Liver (tissue), 3 donors: ENCODE data around the gene IFNAR1.

Experiments
- FOXA1 ChIP-seq: IDR thresholded peaks from 2 replicates; pipeline ENCODE4 v1.6.1; 2016; ENCODE audit warnings: antibody characterized with exemption
- GABPA ChIP-seq, 2 donors: IDR thresholded peaks in 1 of 2; conservative IDR thresholded peaks in 1 of 2; 2 replicates each; pipeline ENCODE4 v1.6.1; 2016; ENCODE audit warnings: antibody characterized with exemption in 2 of 2, mild to moderate bottlenecking in 1 of 2, moderate library complexity in 1 of 2
- HNF4A ChIP-seq, 2 donors: conservative IDR thresholded peaks; 2 replicates each; pipeline ENCODE4 v1.6.1; 2016; ENCODE audit warnings: antibody characterized with exemption in 2 of 2, mild to moderate bottlenecking in 2 of 2
- JUND ChIP-seq, 2 donors: IDR thresholded peaks; 2 replicates each; pipeline ENCODE4 v1.6.1; 2016; ENCODE audit warnings: antibody characterized with exemption in 2 of 2
- NR2F2 ChIP-seq: IDR thresholded peaks from 2 replicates; pipeline ENCODE4 v1.6.1; 2016; ENCODE audit warnings: antibody characterized with exemption
- RAD21 ChIP-seq, 2 donors: IDR thresholded peaks; 2 replicates each; pipeline ENCODE4 v1.6.1; 2016; ENCODE audit warnings: antibody characterized with exemption in 2 of 2, mild to moderate bottlenecking in 2 of 2
- RXRA ChIP-seq, 2 donors: IDR thresholded peaks; 2 replicates each; pipeline ENCODE4 v1.6.1; 2017 to 2018; ENCODE audit warnings: antibody characterized with exemption in 2 of 2, mild to moderate bottlenecking in 1 of 2
- TAF1 ChIP-seq: conservative IDR thresholded peaks from 2 replicates; pipeline ENCODE4 v1.6.1; 2016; ENCODE audit warnings: antibody characterized with exemption, mild to moderate bottlenecking
- YY1 ChIP-seq: IDR thresholded peaks from 2 replicates; pipeline ENCODE4 v1.6.1; 2016; ENCODE audit warnings: antibody characterized with exemption, mild to moderate bottlenecking
- TF ChIP-seq, protein P1 (sequence below): fragments of 150-350 bp; IDR thresholded peaks from 2 replicates; pipeline ENCODE4 v1.5.1; 2017; ENCODE audit warnings: improper control_type of control experiment, low read depth, low read length; ENCODE audit not compliant: missing input control
- TF ChIP-seq, protein P2 (sequence below): IDR thresholded peaks from 2 replicates; pipeline ENCODE4 v1.6.1; 2016; ENCODE audit warnings: antibody characterized with exemption
- TF ChIP-seq, protein P3 (sequence below): IDR thresholded peaks from 2 replicates; pipeline ENCODE4 v1.6.1; 2016; ENCODE audit warnings: antibody characterized with exemption, mild to moderate bottlenecking
- TF ChIP-seq, protein P4 (sequence below): IDR thresholded peaks from 2 replicates; pipeline ENCODE4 v1.6.1; 2016; ENCODE audit warnings: antibody characterized with exemption
- donor health status: healthy.
- donor health status: healthy.

DNA sequence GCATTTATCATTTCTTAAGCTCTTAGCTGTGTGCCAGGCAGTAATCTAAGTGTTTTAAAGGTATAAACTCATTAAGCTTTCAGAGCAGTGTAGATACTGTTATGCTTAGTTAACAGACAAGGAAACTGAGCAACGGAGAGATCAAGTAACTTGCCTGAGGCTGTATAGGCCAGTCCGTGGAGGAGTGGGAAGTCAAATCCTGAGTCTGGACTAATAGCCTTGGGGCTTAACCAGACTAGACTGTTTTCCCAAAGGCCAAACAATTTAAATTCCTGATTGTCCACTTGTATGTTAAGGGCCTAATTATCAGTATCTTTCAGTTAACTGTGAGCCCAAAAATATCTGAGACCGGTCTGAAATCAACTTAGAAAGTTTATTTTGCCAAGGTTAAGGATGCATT is 2.6 kb downstream of the IFNAR1 start:
- TF ChIP-seq TAF1 (no peak), RXRA (IDR thresholded peaks at IDR 0.05) (no peak), JUND (IDR thresholded peaks at IDR 0.05) (no peak), NR2F2 (no peak), RAD21 (IDR thresholded peaks at IDR 0.05) (no peak), FOXA1 (no peak), YY1 (no peak), HNF4A (conservative IDR thresholded peaks at IDR 0.05) (no peak), GABPA (IDR thresholded peaks at IDR 0.05 in 1 of 2, conservative IDR thresholded peaks at IDR 0.05 in 1 of 2) (no peak)
- TF ChIP-seq, protein P1, sequence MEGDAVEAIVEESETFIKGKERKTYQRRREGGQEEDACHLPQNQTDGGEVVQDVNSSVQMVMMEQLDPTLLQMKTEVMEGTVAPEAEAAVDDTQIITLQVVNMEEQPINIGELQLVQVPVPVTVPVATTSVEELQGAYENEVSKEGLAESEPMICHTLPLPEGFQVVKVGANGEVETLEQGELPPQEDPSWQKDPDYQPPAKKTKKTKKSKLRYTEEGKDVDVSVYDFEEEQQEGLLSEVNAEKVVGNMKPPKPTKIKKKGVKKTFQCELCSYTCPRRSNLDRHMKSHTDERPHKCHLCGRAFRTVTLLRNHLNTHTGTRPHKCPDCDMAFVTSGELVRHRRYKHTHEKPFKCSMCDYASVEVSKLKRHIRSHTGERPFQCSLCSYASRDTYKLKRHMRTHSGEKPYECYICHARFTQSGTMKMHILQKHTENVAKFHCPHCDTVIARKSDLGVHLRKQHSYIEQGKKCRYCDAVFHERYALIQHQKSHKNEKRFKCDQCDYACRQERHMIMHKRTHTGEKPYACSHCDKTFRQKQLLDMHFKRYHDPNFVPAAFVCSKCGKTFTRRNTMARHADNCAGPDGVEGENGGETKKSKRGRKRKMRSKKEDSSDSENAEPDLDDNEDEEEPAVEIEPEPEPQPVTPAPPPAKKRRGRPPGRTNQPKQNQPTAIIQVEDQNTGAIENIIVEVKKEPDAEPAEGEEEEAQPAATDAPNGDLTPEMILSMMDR = no peak
- TF ChIP-seq, protein P2, sequence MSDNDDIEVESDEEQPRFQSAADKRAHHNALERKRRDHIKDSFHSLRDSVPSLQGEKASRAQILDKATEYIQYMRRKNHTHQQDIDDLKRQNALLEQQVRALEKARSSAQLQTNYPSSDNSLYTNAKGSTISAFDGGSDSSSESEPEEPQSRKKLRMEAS = no peak
- TF ChIP-seq, protein P3, sequence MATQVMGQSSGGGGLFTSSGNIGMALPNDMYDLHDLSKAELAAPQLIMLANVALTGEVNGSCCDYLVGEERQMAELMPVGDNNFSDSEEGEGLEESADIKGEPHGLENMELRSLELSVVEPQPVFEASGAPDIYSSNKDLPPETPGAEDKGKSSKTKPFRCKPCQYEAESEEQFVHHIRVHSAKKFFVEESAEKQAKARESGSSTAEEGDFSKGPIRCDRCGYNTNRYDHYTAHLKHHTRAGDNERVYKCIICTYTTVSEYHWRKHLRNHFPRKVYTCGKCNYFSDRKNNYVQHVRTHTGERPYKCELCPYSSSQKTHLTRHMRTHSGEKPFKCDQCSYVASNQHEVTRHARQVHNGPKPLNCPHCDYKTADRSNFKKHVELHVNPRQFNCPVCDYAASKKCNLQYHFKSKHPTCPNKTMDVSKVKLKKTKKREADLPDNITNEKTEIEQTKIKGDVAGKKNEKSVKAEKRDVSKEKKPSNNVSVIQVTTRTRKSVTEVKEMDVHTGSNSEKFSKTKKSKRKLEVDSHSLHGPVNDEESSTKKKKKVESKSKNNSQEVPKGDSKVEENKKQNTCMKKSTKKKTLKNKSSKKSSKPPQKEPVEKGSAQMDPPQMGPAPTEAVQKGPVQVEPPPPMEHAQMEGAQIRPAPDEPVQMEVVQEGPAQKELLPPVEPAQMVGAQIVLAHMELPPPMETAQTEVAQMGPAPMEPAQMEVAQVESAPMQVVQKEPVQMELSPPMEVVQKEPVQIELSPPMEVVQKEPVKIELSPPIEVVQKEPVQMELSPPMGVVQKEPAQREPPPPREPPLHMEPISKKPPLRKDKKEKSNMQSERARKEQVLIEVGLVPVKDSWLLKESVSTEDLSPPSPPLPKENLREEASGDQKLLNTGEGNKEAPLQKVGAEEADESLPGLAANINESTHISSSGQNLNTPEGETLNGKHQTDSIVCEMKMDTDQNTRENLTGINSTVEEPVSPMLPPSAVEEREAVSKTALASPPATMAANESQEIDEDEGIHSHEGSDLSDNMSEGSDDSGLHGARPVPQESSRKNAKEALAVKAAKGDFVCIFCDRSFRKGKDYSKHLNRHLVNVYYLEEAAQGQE = no peak
- TF ChIP-seq, protein P4, sequence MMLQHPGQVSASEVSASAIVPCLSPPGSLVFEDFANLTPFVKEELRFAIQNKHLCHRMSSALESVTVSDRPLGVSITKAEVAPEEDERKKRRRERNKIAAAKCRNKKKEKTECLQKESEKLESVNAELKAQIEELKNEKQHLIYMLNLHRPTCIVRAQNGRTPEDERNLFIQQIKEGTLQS = no peak
